HCT116 (cell line): Measurements from ENCODE around the gene TMEM232.

Source experiments
- CEBPB ChIP-seq: IDR thresholded peaks from 2 replicates; pipeline ENCODE4 v1.6.1; 2012; ENCODE audit warnings: low read depth
- POLR2A ChIP-seq: IDR thresholded peaks from 2 replicates; pipeline ENCODE4 v1.7.0; 2011; ENCODE audit warnings: borderline replicate concordance; ENCODE audit not compliant: insufficient read depth, insufficient read length; ENCODE audit errors: extremely low read depth
- POLR2AphosphoS5 ChIP-seq: IDR thresholded peaks from 2 replicates; pipeline ENCODE4 v1.6.1; 2011; ENCODE audit warnings: mild to moderate bottlenecking, low read depth, low read length, moderate library complexity
- RAD21 ChIP-seq: IDR thresholded peaks from 2 replicates; pipeline ENCODE4 v1.6.1; 2012; ENCODE audit warnings: low read depth, mild to moderate bottlenecking
- SIN3A ChIP-seq: IDR thresholded peaks from 2 replicates; pipeline ENCODE4 v1.6.1; 2012; ENCODE audit warnings: low read depth
- SRF ChIP-seq: IDR thresholded peaks from 2 replicates; pipeline ENCODE4 v1.6.1; 2012; ENCODE audit warnings: low read depth
- TCF7L2 ChIP-seq: IDR thresholded peaks from 2 replicates; pipeline ENCODE4 v1.7.0; 2011; ENCODE audit warnings: borderline replicate concordance, inconsistent platforms; ENCODE audit not compliant: insufficient read depth, insufficient read length; ENCODE audit errors: extremely low read depth
- YY1 ChIP-seq: IDR thresholded peaks from 2 replicates; pipeline ENCODE4 v1.6.1; 2011; ENCODE audit warnings: low read length, low read depth, moderate library complexity, mild to moderate bottlenecking; ENCODE audit not compliant: insufficient replicate concordance; ENCODE audit errors: extremely low read depth
- ZFX ChIP-seq: fragments of 450-650 bp; IDR thresholded peaks from 2 replicates; pipeline ENCODE4 v1.6.1; 2017
- ZNF274 ChIP-seq: fragments of 200-500 bp; sonication (Bioruptor generic); IDR thresholded peaks from 2 replicates; pipeline ENCODE4 v1.6.1; 2014; ENCODE audit warnings: mild to moderate bottlenecking, low read depth, low read length, inconsistent platforms
- TF ChIP-seq, protein P1 (sequence below), 3 experiments: fragments of 200-600 bp in 1 of 3; sonication (generic) in 1 of 3; IDR thresholded peaks in 2 of 3; conservative IDR thresholded peaks in 1 of 3; 2 replicates each; pipeline ENCODE4 v1.5.1; 2012 to 2017; ENCODE audit warnings: low read depth in 2 of 3, low read length in 2 of 3, antibody characterized with exemption in 1 of 3, borderline replicate concordance in 1 of 3, control low read depth in 1 of 3, mild to moderate bottlenecking in 1 of 3, mixed read lengths in 1 of 3, mixed run types in 1 of 3, moderate library complexity in 1 of 3; ENCODE audit not compliant: insufficient read depth in 1 of 3
- TF ChIP-seq, protein P2 (sequence below): IDR thresholded peaks from 2 replicates; pipeline ENCODE4 v1.6.1; 2011; ENCODE audit warnings: mild to moderate bottlenecking, low read length, moderate library complexity; ENCODE audit not compliant: insufficient replicate concordance; ENCODE audit errors: extremely low read depth

DNA sequence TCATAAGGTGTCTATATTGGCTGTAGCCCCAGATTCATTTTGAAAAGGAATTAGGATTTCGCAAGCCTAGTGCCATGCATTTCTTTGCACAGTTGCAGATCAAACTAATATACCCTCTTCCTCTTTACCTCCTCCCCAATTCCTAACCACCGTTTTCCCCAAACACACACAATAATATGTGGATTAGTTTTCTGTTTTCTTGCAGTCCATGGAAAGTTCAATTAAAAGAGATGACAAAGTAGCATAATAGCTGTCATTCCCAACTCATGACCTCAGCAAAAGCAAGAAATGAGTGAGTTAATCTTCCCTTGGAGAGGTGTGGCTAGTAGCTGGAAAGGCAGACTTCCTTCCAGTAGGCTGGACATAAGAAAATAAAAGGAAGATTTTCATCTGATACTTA is 349.1 kb downstream of the TMEM232 start:
- TF ChIP-seq, protein P1, sequence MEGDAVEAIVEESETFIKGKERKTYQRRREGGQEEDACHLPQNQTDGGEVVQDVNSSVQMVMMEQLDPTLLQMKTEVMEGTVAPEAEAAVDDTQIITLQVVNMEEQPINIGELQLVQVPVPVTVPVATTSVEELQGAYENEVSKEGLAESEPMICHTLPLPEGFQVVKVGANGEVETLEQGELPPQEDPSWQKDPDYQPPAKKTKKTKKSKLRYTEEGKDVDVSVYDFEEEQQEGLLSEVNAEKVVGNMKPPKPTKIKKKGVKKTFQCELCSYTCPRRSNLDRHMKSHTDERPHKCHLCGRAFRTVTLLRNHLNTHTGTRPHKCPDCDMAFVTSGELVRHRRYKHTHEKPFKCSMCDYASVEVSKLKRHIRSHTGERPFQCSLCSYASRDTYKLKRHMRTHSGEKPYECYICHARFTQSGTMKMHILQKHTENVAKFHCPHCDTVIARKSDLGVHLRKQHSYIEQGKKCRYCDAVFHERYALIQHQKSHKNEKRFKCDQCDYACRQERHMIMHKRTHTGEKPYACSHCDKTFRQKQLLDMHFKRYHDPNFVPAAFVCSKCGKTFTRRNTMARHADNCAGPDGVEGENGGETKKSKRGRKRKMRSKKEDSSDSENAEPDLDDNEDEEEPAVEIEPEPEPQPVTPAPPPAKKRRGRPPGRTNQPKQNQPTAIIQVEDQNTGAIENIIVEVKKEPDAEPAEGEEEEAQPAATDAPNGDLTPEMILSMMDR (IDR thresholded peaks at IDR 0.05 in 2 of 3, conservative IDR thresholded peaks at IDR 0.05 in 1 of 3; ENCODE audit: borderline replicate concordance in 1 of 3, insufficient read depth in 1 of 3, low read depth in 2 of 3, low read length in 2 of 3) = no peak
- TF ChIP-seq POLR2A (no peak), POLR2AphosphoS5 (no peak), ZNF274 (no peak), SRF (no peak), ZFX (no peak), RAD21 (no peak), TCF7L2 (no peak), SIN3A (no peak), YY1 (no peak), CEBPB (no peak)
- TF ChIP-seq, protein P2, sequence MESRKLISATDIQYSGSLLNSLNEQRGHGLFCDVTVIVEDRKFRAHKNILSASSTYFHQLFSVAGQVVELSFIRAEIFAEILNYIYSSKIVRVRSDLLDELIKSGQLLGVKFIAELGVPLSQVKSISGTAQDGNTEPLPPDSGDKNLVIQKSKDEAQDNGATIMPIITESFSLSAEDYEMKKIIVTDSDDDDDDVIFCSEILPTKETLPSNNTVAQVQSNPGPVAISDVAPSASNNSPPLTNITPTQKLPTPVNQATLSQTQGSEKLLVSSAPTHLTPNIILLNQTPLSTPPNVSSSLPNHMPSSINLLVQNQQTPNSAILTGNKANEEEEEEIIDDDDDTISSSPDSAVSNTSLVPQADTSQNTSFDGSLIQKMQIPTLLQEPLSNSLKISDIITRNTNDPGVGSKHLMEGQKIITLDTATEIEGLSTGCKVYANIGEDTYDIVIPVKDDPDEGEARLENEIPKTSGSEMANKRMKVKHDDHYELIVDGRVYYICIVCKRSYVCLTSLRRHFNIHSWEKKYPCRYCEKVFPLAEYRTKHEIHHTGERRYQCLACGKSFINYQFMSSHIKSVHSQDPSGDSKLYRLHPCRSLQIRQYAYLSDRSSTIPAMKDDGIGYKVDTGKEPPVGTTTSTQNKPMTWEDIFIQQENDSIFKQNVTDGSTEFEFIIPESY = no peak
